Muscle of back (tissue), 11 donors: ENCODE data around the gene DHDH. TPM values are rescaled to one million over a fixed set of nuclear protein-coding genes. Genes with fewer than 3 reads are reported as not detected.
"Not testable (repeated sequence)": the region's sequence is repeated elsewhere in the genome, so short reads cannot be mapped to it uniquely, and the experiment has no call there.

Experiments used
- DNase-seq, 3 donors: peaks; one replicate each; pipeline versions ENCODE4 v3.0.0 to v3.0.0-alpha.2; 2013
- polyA plus RNA-seq, 10 donors: library from polyadenylated mRNA; unstranded; fragments of 120-200 nt; gene quantifications; one replicate each; pipeline ENCODE4 v1.2.1, GENCODE V29; 2013; ENCODE audit not compliant: insufficient read length in 10 of 10

Gene DHDH
- polyA plus RNA-seq, 10 donors, result 0.15 to 0.80 (median 0.39) TPM; not detected in 1

GRCh38 chr19:48914181-48914580 lies 19.3 kb upstream of the DHDH start:
- no peak for DNase-seq

- DNase-seq, result no peak
Measured at GRCh38 chr19:48915757-48916156, 17.7 kb upstream of the DHDH start.

GRCh38 chr19:48918071-48918470 lies 15.4 kb upstream of the DHDH start:
- DNase-seq, result no peak

GRCh38 chr19:48918801-48919247 lies 14.7 kb upstream of the DHDH start:
- no peak for DNase-seq

- not testable (repeated sequence) for DNase-seq
Measured at GRCh38 chr19:48919271-48919670, 14.2 kb upstream of the DHDH start.

GRCh38 chr19:48920949-48921348 lies 12.6 kb upstream of the DHDH start:
- no peak for DNase-seq

- no peak for DNase-seq
Measured at GRCh38 chr19:48921721-48922500, 11.6 kb upstream of the DHDH start.

GRCh38 chr19:48922548-48923490 lies 10.7 kb upstream of the DHDH start:
- no peak for DNase-seq

GRCh38 chr19:48925240-48925843 lies 8.2 kb upstream of the DHDH start:
- DNase-seq, result peak in 1 of 3 donors; percentile 29

GRCh38 chr19:48925890-48926289 lies 7.6 kb upstream of the DHDH start:
- not testable (repeated sequence) for DNase-seq

- peak in 2 of 3 donors; percentile 49 to 84 for DNase-seq
Measured at GRCh38 chr19:48926909-48927308, 6.6 kb upstream of the DHDH start.

- DNase-seq, result not testable (repeated sequence)
Measured at GRCh38 chr19:48927692-48928091, 5.8 kb upstream of the DHDH start.

GRCh38 chr19:48928164-48929025 lies 5.1 kb upstream of the DHDH start:
- DNase-seq, result no peak

GRCh38 chr19:48934837-48935236 lies 1.3 kb downstream of the DHDH start:
- no peak for DNase-seq

GRCh38 chr19:48935864-48936263 lies 2.4 kb downstream of the DHDH start:
- no peak for DNase-seq

- no peak for DNase-seq
Measured at GRCh38 chr19:48938256-48938655, 4.8 kb downstream of the DHDH start.

- DNase-seq, result no peak
Measured at GRCh38 chr19:48940902-48941301, 7.4 kb downstream of the DHDH start.

GRCh38 chr19:48943081-48943480 lies 9.6 kb downstream of the DHDH start:
- DNase-seq, result no peak

GRCh38 chr19:48945415-48945814 lies 11.9 kb downstream of the DHDH start:
- DNase-seq, result no peak

GRCh38 chr19:48945817-48946216 lies 12.3 kb downstream of the DHDH start:
- DNase-seq, result no peak
